ENCODE results near the gene SLC6A6. TPM values are rescaled to one million over a fixed set of nuclear protein-coding genes. Genes with fewer than 3 reads are reported as not detected.

The SLC6A6 gene
- total RNA-seq, 2 experiments from 2014 or later = 38.6 to 38.7 TPM

DNA sequence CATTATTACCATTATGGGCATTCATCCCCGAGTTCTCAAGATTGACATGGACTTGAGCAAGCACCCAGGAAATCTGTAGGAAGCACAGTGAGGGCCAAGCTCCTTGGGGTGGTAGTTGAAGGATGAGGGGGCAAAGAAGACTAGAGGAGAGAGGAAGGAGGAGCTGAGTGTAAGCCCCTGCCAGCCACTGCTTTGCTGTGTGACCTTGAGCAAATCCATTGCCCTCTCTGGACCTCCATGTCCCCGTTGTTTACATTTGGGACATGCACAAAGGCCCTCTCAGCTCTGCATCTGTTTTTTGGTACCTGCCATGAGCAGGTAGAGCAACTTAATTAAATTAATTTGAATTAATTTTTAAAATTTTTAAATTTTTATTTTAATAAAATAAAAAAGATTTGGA lies 33.5 kb upstream of the SLC6A6 start:
- Mint-ChIP-seq H3K4me1 (no peaks in the 10 kb centered on the region), H3K27ac (no peak overlapping the region)

DNA sequence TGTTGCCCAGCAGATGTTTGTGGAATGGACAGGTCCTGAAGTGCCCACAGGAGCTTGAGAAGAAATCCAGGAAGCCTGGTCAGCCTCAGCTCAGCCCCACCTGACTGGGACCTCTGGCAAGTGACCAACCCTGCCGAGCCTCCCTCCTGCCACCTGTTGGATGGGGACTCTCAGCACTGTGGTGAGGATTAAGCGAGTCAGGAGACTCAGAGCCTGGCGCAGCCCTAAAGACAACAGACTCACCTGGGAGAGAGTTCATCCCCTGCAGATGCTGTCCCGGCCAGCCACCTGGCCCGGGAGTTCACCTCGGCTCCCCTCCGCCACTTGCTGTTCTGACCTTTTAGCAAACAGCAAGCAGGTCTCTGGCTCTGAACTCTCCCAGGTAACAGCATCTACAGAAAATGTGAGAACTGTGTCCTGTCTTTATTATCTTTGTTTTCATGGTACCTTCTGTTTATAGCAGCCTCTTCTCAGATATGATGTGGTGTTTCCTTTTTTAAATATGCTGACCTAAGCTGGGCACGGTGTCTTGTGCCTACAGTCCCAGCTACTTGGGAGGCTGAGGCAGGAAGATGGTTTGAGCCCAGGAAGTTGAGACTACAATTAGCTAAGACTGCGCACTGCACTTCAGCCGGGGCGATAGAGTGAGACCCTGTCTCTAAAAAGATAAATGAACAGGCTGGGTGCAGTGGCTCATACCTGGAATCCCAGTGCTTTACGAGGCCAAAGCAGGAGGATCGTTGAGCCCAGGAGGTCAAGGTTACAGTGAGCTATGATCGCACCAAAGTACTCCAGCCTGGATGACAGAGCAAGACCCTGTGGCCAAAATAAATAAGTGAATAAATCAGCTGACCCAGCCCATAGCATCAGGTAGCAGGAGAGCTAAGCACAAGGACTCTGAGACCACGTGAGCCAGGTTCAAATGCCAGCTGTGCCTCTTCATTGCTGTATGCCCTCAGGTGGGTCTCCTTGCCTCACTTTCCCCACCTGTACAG lies 32.4 kb upstream of the SLC6A6 start:
- Mint-ChIP-seq H3K9me3 (no peaks in the 10 kb centered on the region), H3K4me3 (no peak overlapping the region), H3K27ac (no peak overlapping the region)

More for the DNA sequence above, 33.5 kb upstream of the SLC6A6 start:
- Mint-ChIP-seq H3K9me3 (no peaks in the 10 kb centered on the region), H3K27me3 (no peaks in the 10 kb centered on the region), H3K36me3 (no peaks in the 10 kb centered on the region), H3K4me3 (no peak overlapping the region)
- no peak for DNase-seq

DNA sequence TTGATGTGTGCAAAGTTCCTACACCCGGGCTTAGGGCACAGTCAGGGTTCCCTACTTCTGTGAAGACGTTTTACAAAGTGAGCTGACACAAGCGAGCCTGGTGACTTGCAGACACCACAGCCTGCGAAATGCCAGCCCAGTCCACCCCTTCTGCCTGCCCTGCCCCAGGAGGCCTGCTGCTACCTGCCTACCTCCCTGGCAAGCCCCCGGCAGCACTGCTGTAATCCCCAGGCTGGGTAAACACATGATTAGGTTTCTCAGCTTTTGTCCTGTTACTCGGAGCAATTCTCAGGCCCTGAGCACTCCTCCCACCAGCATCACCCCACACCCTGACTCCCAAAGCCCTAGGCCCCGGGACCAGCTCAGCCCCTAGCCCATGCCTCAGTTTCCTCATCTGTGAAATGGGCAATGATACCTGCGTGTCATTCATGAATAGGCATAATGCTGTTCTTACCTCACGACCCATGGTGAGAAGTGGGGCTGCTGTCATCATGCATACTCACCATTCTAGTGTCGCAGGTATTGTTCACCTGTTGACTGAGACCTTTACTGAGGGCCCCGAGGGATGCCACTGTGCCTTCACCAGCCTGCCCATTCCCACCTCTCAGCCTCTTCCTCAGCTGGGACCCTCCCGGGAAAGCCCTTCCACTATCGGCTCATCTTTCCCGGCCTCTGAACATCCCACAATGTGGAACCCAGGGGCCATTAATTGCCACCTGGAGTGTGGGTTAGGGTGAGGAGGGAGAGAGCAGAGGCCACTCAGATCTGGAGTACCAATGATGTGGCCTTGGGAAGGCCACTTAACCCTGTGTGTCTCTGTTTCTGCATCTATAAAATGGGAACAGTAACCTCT lies 31.5 kb upstream of the SLC6A6 start:
- Mint-ChIP-seq H3K36me3 (no peaks in the 10 kb centered on the region), H3K4me1 (no peaks in the 10 kb centered on the region), H3K4me3 (no peak overlapping the region), H3K9me3 (no peaks in the 10 kb centered on the region), H3K27ac (no peak overlapping the region), H3K27me3 (no peaks in the 10 kb centered on the region)
- DNase-seq = no peak

More for the DNA sequence above, 32.4 kb upstream of the SLC6A6 start:
- no peaks in the 10 kb centered on the region for H3K36me3 Mint-ChIP-seq
- DNase-seq = no peak
- H3K27me3 Mint-ChIP-seq = no peaks in the 10 kb centered on the region
- H3K4me1 Mint-ChIP-seq = no peaks in the 10 kb centered on the region

DNA sequence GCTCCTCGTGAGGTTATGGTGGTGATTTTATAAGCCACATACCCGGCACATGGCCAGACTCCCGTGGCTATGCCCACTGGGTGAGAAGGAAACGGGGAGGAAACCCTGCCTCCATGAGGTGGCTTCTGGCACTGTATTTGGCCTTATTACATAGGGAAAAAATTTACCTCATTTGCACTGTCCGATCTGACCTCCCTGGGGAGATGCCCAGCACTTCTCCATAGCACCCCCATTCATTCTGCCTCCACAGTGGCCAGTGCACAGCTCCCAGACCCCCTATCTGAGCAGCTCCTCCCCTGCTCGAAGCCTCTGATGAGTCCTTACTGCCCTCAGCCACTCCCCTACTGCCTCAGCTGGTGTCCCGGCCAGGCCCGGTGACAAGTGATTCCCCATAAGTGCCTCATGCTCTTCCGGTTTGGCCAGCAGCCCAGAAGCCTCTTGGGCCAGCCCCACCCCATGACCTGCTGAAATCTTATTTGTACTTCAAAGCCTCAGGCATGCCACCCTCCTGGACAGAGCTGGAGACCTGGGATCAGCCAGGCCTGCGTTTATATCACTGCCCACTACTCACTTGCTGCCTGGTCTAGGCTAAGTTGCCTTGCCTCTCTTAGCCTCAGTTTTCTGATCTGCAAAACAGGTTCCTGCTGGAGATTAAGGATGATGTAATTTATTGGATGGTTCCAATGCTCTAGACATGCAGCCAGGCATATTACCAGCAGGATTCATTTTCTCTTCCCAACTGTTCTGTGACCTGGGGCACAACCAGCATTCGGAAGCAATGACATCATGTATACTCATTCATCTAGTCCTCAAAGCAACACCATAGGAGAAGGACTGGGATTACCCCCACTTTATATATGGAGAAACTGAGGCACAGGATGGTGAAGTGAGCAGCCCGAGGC lies 30.6 kb upstream of the SLC6A6 start:
- DNase-seq = no peak
- Mint-ChIP-seq H3K36me3 (no peaks in the 10 kb centered on the region), H3K4me1 (no peaks in the 10 kb centered on the region), H3K27me3 (no peaks in the 10 kb centered on the region), H3K9me3 (no peaks in the 10 kb centered on the region), H3K4me3 (no peak overlapping the region), H3K27ac (no peak overlapping the region)

DNA sequence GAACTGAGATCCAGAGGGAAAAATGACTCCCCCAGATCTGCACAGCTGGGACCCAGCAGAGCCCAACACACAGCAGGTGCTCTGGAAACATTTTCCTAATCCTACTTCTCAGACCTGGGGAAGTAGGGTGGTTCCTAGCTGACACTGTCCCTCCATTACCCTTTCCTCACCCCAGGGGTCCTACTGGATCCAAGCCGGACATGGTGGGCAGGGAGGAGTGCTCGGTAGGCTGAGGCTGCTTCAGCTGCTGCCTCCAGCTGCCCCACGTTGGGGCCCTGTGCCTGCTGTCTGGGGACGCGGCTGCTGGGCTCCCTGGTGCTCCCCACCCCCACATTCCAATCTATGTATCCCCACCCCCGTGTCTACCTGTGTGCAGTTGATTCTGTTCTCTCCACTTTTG lies 29.8 kb upstream of the SLC6A6 start:
- H3K27me3 Mint-ChIP-seq = no peaks in the 10 kb centered on the region
- peaks cover 4% of the 10 kb centered on the region for H3K4me1 Mint-ChIP-seq
- H3K27ac Mint-ChIP-seq = no peak overlapping the region
- no peaks in the 10 kb centered on the region for H3K9me3 Mint-ChIP-seq
- DNase-seq = no peak
- no peaks in the 10 kb centered on the region for H3K36me3 Mint-ChIP-seq
- no peak overlapping the region for H3K4me3 Mint-ChIP-seq

DNA sequence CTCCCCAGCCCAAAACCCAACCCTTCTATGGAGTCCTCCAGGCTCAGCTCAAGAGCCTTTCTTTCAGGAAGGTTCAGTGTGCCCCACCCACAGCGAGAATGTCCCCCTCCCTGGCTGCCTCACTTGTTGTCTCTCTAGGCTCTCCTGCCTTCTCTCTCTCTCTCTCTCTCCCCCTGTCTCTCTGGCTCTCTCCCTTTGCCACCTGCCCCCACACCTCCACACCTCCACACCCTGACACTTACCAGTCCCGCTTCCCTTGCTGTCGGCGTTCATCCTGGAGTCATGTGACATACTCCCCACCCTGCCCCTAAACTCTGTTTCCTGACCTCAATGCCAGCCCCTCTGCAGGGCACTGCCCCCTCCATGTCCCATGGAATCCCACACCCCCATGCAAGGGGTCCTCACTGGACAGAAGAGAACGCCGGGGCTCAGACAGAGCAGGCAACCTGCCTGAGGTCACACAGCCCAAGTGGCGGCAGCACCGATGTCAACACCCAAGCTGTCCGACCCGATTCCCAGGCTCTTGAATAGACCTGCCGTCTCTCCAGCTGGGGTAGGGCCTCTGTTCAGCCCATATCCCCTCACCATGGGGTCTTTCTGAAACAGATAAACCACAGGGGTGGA lies 28.5 kb upstream of the SLC6A6 start:
- H3K36me3 Mint-ChIP-seq = no peaks in the 10 kb centered on the region
- no peaks in the 10 kb centered on the region for H3K9me3 Mint-ChIP-seq
- no peak overlapping the region for H3K27ac Mint-ChIP-seq
- no peak overlapping the region for H3K4me3 Mint-ChIP-seq
- peaks cover 11% of the 10 kb centered on the region for H3K4me1 Mint-ChIP-seq
- DNase-seq = no peak
- no peaks in the 10 kb centered on the region for H3K27me3 Mint-ChIP-seq

DNA sequence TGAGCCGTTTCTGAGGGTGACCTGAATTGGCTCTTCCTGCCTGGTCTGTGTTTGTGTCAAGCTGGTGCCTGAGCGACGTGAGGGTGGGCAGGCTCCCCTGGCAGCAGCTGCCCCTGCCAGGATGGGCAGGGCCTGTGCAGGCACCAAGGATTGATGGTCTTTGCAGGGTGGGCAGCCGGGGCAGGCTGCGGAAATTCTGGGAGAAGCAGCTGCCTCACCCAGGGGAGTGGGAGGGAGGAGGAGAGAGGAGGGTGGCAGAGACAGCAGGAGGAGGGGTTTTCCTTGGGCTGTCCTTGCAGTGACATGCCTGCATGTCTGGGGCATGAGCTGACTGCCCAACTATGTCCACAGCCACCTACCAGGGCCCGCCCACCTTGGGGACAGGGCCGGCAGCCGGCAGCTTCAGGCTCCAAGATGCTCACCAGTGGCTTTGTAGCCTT lies 27.9 kb upstream of the SLC6A6 start:
- H3K9me3 Mint-ChIP-seq = no peaks in the 10 kb centered on the region
- H3K4me1 Mint-ChIP-seq = peaks cover 11% of the 10 kb centered on the region
- H3K27ac Mint-ChIP-seq = no peak overlapping the region
- no peaks in the 10 kb centered on the region for H3K27me3 Mint-ChIP-seq
- DNase-seq = no peak
- H3K36me3 Mint-ChIP-seq = no peaks in the 10 kb centered on the region
- no peak overlapping the region for H3K4me3 Mint-ChIP-seq

DNA sequence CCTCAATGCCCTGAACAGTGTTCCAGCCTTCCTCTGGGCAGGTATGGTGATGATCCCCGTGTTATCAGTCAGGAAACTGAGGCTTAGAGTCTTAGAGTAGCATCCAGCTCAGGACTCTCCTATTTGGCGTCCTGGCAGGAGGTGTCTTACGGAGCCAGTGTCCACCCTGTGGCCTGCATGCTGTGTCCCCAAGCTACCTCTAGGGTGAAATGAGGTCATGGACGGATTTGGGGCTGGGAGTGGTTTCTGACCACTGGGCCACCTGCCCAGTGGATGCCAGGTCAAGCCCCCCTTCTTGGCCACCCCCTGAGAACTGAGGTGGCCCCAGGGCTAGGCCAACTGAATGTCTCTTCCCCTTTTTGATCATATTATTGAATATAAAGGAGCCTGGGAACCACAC lies 27.2 kb upstream of the SLC6A6 start:
- DNase-seq = no peak
- Mint-ChIP-seq H3K27me3 (no peaks in the 10 kb centered on the region), H3K4me1 (peaks cover 11% of the 10 kb centered on the region), H3K4me3 (no peak overlapping the region), H3K36me3 (no peaks in the 10 kb centered on the region), H3K9me3 (no peaks in the 10 kb centered on the region), H3K27ac (no peak overlapping the region)

DNA sequence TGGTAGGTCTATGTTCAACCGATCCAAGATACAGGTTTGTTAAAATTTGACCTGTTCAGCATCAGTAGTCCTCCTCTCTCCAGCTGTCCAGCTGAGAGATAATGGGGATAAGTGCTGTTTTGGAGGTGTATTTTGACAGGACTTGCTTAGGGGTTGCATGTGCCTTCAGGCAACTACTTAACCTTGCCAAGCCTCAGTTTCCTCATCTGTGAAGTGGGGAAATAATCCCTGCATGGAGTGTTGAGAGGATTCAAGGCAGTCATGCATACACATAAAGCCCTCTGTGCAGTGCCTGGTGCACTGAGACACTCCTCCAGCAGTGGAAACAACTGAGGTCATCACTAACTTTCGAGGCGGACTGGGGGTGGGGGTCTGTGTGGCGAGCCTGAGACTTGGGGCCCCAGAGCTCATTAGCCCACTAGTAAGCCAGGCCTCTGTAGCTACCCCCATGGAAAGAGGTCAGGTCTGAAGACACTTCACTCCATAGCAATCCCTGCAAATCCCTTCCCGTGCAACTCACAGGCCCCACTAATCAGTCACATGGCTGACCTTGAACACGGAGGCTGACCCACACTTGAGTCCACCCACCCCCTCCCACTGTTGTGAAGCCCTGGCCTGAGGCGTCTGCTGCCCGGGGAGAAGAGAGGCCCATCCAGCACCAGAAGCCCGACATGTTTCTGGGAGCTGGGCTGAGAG lies 25.9 kb upstream of the SLC6A6 start:
- H3K9me3 Mint-ChIP-seq = peaks cover 3% of the 10 kb centered on the region
- H3K27me3 Mint-ChIP-seq = no peaks in the 10 kb centered on the region
- H3K27ac Mint-ChIP-seq = no peak overlapping the region
- peaks cover 11% of the 10 kb centered on the region for H3K4me1 Mint-ChIP-seq
- no peak for DNase-seq
- H3K36me3 Mint-ChIP-seq = no peaks in the 10 kb centered on the region
- no peak overlapping the region for H3K4me3 Mint-ChIP-seq

DNA sequence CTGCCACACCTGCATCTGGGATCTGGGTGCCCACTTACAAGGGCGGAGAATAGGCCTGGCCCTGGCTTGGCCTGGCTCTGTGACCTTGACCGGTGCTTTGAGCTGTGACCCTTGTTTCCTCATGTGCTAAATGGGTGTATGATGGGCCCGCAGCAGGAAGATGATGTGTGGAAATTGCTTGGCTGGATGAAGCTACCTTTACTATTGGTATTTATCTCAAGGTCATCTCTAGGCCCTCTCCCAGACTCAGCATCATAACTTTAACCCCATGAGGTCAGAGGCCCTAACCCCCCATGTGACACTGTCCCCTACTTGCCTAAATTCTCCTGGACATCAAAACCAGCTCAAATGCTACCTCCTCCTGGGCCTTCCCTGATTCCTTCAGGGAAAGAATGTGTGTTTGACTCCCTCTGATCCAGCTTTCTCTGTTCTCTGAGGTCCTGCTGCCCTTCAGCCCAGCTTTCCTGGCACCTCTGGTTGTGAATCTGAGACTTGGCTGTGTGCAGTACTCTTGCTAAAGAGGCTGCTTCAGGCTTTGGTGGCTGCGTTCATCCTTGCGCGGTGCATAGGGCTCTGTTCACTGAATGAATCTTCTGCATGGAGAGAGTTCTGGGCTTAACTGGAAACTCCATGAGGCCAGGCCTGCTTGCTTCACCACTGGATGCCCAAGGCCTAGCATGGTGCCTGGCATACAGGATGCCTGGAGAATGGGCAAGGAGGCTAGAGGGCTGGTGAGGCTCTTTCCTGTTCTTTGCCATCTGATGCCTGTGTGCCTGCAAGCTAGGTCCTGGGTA lies 25.2 kb upstream of the SLC6A6 start:
- Mint-ChIP-seq H3K4me3 (no peak overlapping the region), H3K36me3 (no peaks in the 10 kb centered on the region), H3K9me3 (peaks cover 3% of the 10 kb centered on the region), H3K27me3 (no peaks in the 10 kb centered on the region), H3K4me1 (peaks cover 11% of the 10 kb centered on the region), H3K27ac (no peak overlapping the region)
- DNase-seq = no peak

DNA sequence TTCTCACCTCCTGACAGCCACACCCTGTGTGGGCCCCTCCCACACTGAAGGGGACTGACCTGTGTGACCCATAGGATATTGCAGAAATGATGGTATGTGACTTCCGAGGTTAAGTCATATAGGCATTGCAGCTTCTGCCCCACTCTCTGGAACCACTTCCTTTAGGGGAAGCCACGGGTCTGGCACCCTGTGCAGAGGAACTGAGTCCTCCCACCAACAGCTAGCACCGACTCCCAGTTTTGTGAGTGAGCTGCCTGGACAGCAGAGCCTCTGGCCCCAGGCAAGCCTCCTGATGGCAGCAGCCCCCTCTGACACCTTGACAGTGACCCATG lies 24.6 kb upstream of the SLC6A6 start:
- peak; percentile 28 for DNase-seq
- Mint-ChIP-seq H3K4me3 (no peak overlapping the region), H3K27me3 (no peaks in the 10 kb centered on the region), H3K27ac (no peak overlapping the region), H3K4me1 (peaks cover 11% of the 10 kb centered on the region), H3K36me3 (no peaks in the 10 kb centered on the region), H3K9me3 (peaks cover 3% of the 10 kb centered on the region)

DNA sequence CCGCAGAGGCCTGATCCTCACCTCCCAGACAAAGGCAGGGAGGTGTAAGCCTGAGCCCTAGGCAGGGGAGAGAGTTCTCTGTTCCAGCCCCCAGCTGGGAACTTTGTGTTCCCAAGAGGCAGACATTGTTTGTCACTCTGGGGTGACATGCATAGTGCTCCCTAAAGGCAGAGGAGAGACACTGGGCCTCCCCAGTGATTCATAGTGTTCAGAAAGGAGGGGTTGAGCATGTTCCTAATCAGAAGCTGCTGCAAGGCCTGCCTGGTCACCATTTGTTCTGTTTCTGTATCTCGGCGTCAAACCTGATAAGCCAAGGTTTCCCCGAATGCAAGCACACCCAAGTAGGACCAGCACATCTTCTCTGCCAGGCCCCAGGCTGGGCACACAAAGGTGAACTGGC lies 24.0 kb upstream of the SLC6A6 start:
- H3K4me1 Mint-ChIP-seq = peaks cover 11% of the 10 kb centered on the region
- DNase-seq = no peak
- H3K4me3 Mint-ChIP-seq = no peak overlapping the region
- no peaks in the 10 kb centered on the region for H3K36me3 Mint-ChIP-seq
- H3K27ac Mint-ChIP-seq = no peak overlapping the region
- H3K27me3 Mint-ChIP-seq = no peaks in the 10 kb centered on the region
- peaks cover 3% of the 10 kb centered on the region for H3K9me3 Mint-ChIP-seq

DNA sequence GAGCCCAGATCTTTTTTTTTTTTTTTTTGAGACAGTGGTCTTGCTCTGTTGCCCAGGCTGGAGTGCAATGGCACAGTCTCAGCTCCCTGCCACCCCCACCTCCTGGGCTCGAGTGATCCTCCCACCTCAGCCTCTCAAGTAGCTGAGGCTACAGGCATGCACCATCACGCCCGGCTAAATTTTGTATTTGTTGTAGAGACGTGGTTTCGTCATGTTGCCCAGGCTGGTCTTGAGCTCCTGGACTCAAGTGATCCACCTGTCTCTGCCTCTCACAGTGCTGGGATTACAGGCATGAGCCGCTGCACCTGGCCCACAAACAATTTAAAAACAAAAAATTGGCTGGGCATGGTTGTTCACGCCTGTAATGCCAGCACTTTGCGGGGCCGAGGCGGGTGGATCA lies 22.6 kb upstream of the SLC6A6 start:
- H3K27me3 Mint-ChIP-seq = no peaks in the 10 kb centered on the region
- peaks cover 3% of the 10 kb centered on the region for H3K9me3 Mint-ChIP-seq
- no peak overlapping the region for H3K4me3 Mint-ChIP-seq
- H3K27ac Mint-ChIP-seq = no peak overlapping the region
- no peak for DNase-seq
- H3K4me1 Mint-ChIP-seq = peaks cover 11% of the 10 kb centered on the region
- H3K36me3 Mint-ChIP-seq = no peaks in the 10 kb centered on the region
